ENCODE data around the gene PLEKHM3.
A peak's percentile ranks its signal among the peaks of the same experiment; 100 is the strongest.
"Not testable (repeated sequence)": the region's sequence is repeated elsewhere in the genome, so short reads cannot be mapped to it uniquely, and the experiment has no call there.

PLEKHM3 gene

DNA sequence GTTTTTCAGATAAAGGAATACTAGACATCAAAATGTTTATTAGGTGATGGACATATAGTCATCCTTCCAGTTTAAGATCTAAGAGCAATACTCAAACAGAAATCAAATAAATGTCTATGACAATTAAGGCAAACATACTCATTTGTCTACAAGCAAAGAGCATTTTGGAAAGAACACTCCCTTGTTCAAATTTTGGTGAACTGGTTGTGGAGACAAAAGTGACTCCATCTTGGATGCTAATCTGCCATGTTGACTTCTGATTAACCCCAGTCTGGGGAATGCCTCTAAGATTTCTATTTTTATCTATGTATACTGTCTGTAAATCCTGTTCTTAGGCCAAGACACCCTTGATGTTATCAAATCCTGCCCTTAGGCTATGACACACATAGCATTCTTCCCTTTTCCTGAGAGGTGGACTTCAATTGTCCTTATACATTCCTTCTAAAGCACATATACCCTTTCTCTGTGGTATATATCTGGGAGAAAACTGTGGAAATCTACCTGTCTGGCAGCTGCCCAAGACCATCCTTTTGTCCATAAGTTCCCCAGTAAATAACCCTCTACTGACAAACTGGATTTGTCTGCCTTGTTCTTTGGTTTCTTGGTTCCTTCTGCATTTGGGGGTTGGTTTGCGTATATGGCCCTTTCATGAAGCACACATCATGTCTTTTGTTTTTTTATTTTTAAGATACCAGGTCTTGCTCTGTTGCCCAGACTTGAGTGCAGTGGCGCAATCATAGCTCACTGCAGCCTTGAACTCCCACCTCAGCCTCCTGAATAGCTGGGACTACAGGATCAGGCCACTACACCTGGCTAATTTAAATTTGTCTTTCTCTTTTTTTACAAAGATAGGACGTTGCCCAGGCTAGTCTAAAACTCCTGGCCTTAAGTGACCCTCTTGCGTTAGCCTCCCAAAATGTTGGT, 12.5 kb upstream of the PLEKHM3 start:
- no peak for DNase-seq

- no peak for DNase-seq
Measured at GRCh38 chr2:208036357-208036756, 11.0 kb upstream of the PLEKHM3 start.

DNA sequence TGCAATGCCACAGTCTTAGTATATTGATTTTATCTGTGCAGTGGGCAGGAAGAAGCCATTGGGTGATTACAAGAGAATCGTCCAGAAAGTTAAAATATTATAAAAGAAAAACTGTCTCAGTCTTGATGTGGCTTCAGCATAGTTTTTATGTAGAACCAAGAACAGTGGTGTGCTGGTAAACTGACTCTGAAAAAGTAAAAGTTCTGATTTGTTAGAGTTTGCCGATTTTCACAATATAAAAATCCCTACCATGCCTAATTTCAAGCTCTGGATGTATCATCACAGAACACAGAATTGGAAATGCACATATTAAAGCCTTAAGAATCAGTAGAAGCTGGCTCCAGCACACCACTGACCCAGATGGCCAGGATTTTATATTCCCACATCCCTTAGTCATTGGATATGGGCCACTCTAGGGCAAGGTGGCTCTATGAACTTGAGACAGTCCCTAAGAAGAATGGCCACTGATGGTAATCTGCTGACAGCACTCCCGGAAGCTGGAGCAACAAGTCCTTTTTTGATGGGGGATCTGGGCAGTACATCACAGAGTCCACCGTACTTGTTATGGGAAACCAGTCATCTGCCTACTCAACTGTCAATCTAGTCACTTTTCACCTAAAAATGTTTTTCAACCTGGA, 9.3 kb upstream of the PLEKHM3 start:
- no peak for DNase-seq

GRCh38 chr2:208033701-208034502, 8.6 kb upstream of the PLEKHM3 start:
- peak; percentile 65 for DNase-seq

DNA sequence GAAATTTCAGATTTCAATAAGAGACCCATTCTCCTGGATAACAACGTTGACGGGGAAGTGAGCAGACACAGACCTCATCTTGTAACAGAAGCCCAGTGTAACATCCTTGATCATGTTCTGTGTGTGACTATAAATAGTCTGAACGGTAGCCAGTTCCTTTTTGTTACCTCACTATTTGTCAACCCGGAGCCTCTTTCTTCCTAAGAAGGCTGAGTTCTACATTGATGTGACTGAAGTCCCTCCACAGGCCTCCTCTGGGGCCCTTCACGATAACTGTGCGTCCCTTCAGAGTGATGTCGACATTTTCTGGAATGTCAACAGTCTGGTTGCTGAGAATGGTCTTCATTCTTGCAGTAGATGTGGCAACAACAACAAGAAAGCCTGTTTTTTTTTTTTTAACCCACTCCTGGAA, 6.3 kb upstream of the PLEKHM3 start:
- DNase-seq = no peak

- DNase-seq = peak; percentile 70
Measured at GRCh38 chr2:208025814-208026184, 472 bp upstream of the PLEKHM3 start.

- no peak for DNase-seq
Measured at GRCh38 chr2:208024091-208024490, 1.2 kb downstream of the PLEKHM3 start.

- no peak for DNase-seq
Measured at GRCh38 chr2:208020253-208020652, 5.1 kb downstream of the PLEKHM3 start.

DNA sequence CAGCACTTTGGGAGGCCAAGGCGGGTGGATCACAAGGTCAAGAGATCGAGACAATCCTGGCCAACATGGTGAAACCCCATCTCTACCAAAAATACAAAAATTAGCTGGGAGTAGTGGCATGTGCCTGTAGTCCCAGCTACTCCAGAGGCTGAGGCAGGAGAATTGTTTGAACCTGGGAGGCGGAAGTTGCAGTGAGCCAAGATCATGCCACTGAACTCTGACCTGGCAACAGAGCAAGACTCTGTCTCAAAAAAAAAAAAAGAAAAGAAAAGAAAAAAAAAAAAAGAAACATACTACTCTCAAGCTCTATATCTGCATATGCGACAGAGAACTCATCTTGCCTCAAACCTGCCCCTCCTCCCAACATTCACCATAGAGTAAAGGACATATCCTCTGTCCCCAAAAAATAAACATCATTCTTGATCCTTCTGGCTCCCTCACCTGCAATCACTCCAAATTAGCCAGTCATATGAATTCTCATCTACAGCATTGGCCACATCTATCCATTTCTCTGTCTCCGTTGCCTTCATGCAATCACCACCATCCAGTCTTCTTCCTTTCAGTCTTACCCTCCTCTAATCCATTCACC, 7.1 kb downstream of the PLEKHM3 start:
- DNase-seq = not testable (repeated sequence)

GRCh38 chr2:208017721-208018120, 7.6 kb downstream of the PLEKHM3 start:
- no peak for DNase-seq

- DNase-seq = no peak
Measured at GRCh38 chr2:208015475-208015874, 9.9 kb downstream of the PLEKHM3 start.

DNA sequence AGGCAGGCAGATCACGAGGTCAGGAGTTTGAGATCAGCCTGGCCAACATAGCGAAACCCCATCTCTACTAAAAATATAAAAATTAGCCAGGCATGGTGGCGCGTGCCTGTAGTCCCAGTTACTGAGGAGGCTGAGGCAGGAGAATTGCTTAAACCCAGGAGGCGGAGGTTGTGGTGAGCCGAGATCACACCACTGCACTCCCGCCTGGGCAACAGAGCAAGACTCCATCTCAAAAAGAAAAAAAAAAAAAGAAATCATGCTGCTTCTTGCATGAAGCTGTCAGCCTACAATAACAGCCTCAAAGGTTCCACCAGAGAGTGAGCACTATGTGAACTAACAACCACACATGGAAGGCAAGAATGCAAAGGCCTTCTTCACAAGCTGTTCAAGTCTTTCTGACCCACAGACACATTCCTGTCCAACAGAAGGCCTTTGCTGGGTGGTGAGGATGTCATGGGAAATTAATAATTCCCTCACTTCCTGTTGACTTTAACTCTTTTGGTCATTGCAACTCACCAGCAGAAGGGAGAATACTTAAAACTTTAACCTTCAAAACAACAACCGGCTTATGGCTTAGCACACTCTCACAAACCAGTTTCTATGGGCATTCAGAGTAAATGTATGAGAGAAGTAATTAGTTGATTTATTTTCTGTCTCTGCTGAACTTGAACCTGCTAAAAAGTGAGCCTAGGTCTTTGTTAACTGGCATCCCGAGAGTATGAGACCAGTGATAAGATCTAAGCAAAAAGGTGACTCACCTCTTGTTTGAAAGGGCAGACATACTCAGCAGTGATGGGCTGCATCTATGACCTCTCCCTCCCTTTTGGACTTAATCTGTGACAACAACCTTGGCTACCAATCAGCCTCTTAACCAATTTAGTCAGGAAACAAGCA, 11.8 kb downstream of the PLEKHM3 start:
- DNase-seq = no peak

DNA sequence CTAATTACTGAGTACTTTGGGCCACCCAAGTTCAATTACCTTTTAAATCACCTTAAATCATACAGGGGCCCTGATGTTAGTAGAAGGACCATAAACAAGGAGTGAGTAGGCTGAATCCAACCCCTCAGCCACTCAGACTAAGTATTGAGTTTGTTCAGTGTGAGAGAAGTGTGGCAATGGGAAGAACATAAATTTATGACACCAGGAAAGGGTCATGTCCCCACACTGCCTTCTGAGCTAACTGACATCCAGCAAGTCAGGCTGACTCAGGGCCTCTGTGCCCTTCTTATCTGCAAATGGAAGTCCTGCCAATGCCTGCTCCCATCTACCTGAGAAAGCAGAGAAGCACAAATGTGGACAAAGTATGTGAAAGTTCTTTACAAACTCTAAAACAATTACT, 12.9 kb downstream of the PLEKHM3 start:
- DNase-seq = no peak

- DNase-seq = no peak
Measured at GRCh38 chr2:208010506-208010905, 14.8 kb downstream of the PLEKHM3 start.

DNA sequence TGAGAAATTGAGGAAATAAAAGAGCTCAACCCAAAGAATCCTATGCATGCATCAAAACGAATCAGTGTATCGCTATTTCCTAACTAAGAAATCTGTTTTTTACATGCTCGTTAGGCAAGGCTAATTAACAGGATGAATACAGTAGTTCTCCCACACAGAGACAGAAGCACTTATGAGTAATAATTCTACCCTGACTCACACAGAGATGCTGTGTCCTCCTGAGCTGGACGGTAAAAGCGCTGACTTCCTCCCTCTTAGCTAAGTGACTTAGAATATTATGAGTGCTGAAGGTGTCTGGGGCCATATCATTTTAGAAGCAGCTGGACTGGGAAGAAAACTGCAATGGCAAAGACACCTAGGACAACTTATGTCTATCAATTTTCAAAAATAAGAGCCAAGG, 18.5 kb downstream of the PLEKHM3 start:
- DNase-seq = no peak

DNA sequence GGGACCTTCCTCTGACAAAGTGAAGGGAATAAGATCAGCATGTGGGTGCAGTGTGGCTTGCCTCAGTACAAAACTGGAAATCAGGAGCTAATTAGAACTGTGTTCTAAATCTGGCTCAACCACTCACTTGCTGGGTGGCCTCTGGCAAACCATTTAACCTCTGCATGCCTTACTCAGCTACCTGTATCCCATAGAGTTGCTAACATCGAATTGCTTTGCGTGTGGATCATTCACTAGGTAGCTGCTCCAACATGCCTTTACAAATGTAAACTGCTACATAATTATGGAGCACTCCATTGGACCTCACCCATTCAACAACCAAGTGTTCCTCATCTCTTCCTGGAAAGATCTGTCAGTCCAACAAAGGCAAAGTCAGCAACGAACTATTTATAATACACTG, 19.0 kb downstream of the PLEKHM3 start:
- no peak for DNase-seq

DNA sequence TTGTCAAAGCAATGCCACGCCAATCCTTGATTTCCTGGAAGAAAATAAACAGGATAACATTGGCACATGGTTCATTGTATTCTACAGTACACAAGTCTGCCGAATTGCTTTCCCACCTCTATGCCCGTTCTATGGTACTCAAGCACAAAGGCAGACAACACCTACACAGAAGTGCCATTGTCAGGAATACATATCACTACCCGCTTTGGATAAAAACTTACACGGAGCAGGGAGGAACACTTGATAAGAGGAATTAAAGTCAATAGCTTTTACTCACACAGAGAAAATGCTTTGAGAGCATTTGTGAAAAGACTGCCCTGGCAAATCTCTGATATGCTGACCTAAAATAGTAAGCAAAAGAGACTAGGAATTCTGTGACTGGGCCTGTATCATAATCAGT, 23.4 kb downstream of the PLEKHM3 start:
- DNase-seq = no peak

- DNase-seq = no peak
Measured at GRCh38 chr2:208000701-208001395, 24.5 kb downstream of the PLEKHM3 start.

DNA sequence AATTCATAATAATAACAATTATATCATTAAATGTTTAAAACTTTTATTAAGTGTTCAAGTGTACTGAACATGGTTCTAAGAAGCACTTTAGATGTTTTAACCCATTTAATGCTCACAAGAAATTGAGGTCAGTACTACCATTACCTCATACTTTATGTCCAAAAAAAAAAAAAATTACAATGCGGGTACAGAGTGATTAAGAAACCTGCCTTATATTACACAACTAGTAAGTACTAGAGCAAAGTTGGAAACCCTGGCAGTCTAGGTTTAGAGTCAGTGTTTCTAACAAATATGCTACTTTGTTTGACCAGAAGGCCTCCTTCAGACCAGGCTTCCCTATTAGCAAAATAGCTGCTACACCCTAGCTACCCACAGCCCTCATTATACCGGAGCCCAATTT, 28.5 kb downstream of the PLEKHM3 start:
- DNase-seq = no peak

- no peak for DNase-seq
Measured at GRCh38 chr2:207995887-207996286, 29.4 kb downstream of the PLEKHM3 start.

- DNase-seq = no peak
Measured at GRCh38 chr2:207993151-207993763, 32.1 kb downstream of the PLEKHM3 start.
